GM12891 (cell line): ENCODE measurements around the gene ADAM11.

Experiments
- POLR2A ChIP-seq: IDR thresholded peaks from 2 replicates; pipeline ENCODE4 v1.6.1; 2011; ENCODE audit warnings: low read depth, low read length, control low read depth
- POLR2AphosphoS5 ChIP-seq: IDR thresholded peaks from 2 replicates; pipeline ENCODE4 v1.6.1; 2011; ENCODE audit warnings: low read depth, low read length, control low read depth
- TAF1 ChIP-seq: IDR thresholded peaks from 2 replicates; pipeline ENCODE4 v1.6.1; 2011; ENCODE audit warnings: low read depth, low read length, control low read depth

- no peak for TF ChIP-seq POLR2A
- no peak for TF ChIP-seq POLR2AphosphoS5
- TF ChIP-seq TAF1, result no peak
These were observed 22.1 kb upstream of the ADAM11 start for GRCh38 chr17:44736551-44737240.
